Adrenal gland (tissue), 12 donors: ENCODE measurements around the gene YTHDC2. TPM values are rescaled to one million over a fixed set of nuclear protein-coding genes. Genes with fewer than 3 reads are reported as not detected.

Source experiments
- DNase-seq, 7 donors: peaks; one replicate each; pipeline ENCODE4 v3.0.0-alpha.2; 2019 to 2020
- H3K27ac ChIP-seq, 5 donors: fragments of 200-600 bp; sonication (generic) in 4 of 5; 1 replicate in 3 of 5; 2 replicates in 2 of 5; pipeline versions ENCODE4 v1.5.1 to v1.8.0; 2016 to 2020; ENCODE audit warnings: mild to moderate bottlenecking in 1 of 5
- H3K27me3 ChIP-seq: fragments of 200-600 bp; 2 replicates; pipeline ENCODE4 v1.8.0; 2021
- H3K36me3 ChIP-seq, 2 donors: fragments of 200-600 bp; replicated peaks in 1 of 2; 1 replicate in 1 of 2; 2 replicates in 1 of 2; pipeline versions ENCODE4 v1.5.1 to v1.8.0; 2018 to 2022
- H3K4me1 ChIP-seq, 2 donors: fragments of 200-600 bp; replicated peaks in 1 of 2; 1 replicate in 1 of 2; 2 replicates in 1 of 2; pipeline versions ENCODE4 v1.5.1 to v1.8.0; 2018 to 2021
- H3K4me3 ChIP-seq, 4 donors: fragments of 200-600 bp; sonication (generic) in 3 of 4; one replicate each; pipeline ENCODE4 v1.5.1; 2016 to 2018
- H3K9me3 ChIP-seq, 3 donors: fragments of 200-600 bp; sonication (generic) in 1 of 3; replicated peaks in 1 of 3; 1 replicate in 2 of 3; 2 replicates in 1 of 3; pipeline versions ENCODE4 v1.5.1 to v1.8.0; 2016 to 2021
- POLR2A ChIP-seq, 2 donors: fragments of 450-650 bp; IDR thresholded peaks; one replicate each; pipeline ENCODE4 v1.6.1; 2017; ENCODE audit warnings: antibody characterized with exemption in 2 of 2, mild to moderate bottlenecking in 2 of 2, moderate library complexity in 1 of 2
- WGBS, 4 donors: extraction: QIAGEN DNeasy Blood & Tissue Kit in 2 of 4; methylation state at CpG; one replicate each; pipeline versions ENCODE4 v1.1.5 to v1.1.7; 2013 to 2017; 5-methylcytosine and 5-hydroxymethylcytosine counted together
- intact Hi-C, 2 donors: fragments of 100-400 bp; cut with DNase I; formaldehyde crosslinking; loops; one replicate each; pipeline versions ENCODE4 v1.14.1 to v1.15.0; 2022 to 2023
- polyA plus RNA-seq, 3 donors: library from polyadenylated mRNA; stranded (reverse); fragments of 200-250 nt in 2 of 3; fragments of 350-450 nt in 1 of 3; fragmentation: Illumina TruSeq in 1 of 3; extraction: RNeasy Lipid Tissue Mini Kit (QIAGEN cat#74804) in 1 of 3; gene quantifications; one replicate each; pipeline ENCODE4 v1.2.3, GENCODE V29; 2013 to 2014
- total RNA-seq, 9 donors: library from RNA; depleted of rRNA in 4 of 9; stranded (reverse); fragments of >200 nt in 4 of 9; fragments of 120-200 nt in 1 of 9; fragmentation: NEBNext Ultra II Directional in 1 of 9; extraction: Animal tissue kit (Norgen Biotek cat#: 25700) in 1 of 9; gene quantifications; one replicate each; pipeline versions ENCODE4 v1.1.0 to v1.2.4, GENCODE V29; 2013 to 2023
- TF ChIP-seq, protein P1 (sequence below), 6 experiments: fragments of 450-650 bp in 4 of 6; fragments of 200-600 bp in 2 of 6; sonication (generic) in 1 of 6; IDR thresholded peaks; 1 replicate in 5 of 6; 2 replicates in 1 of 6; pipeline versions ENCODE4 v1.5.1 to v1.8.0; 2016 to 2021; ENCODE audit warnings: antibody characterized with exemption in 6 of 6, mild to moderate bottlenecking in 2 of 6, moderate library complexity in 1 of 6
- donor health status: healthy with polysubstance abuse.
- donor health status: Bipolar disorder and iron deficiency.
- donor health status: DM: yes; HTN: yes; CAD: no.
- donor health status: DM: no; HTN: no; CAD: no.
- donor health status: DM: no; HTN: no; CAD: no.
- donor health status: DM: yes; HTN: yes; CAD: no.

YTHDC2 gene
- total and polyA plus RNA-seq, 12 donors = 10.3 to 34.9 (median 23.6) TPM

DNA sequence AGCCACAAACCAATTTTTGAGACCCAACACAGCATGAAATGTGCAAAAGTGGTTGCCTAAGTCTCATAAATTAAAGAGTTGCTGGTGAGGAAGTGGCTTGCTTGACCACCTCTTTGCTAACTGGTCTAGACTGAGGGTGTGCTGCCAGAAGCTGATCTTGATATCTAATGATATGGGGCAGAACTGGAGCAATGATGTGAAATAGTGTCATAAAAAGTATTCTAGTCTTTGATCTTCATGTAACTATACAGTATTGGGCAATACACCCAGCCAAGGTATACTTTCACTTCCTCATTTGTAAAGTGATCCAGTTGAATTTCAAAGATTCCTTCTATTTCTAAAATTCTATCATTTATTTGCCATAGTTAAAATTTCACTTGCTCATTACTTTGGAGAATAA is 5.9 kb upstream of the YTHDC2 start:
- Histone ChIP-seq H3K4me1 (no peaks in the 10 kb centered on the region), H3K36me3 (no peaks in the 10 kb centered on the region), H3K4me3 (no peak overlapping the region), H3K9me3 (no peaks in the 10 kb centered on the region), H3K27me3 (peaks cover 3% of the 10 kb centered on the region), H3K27ac (no peak overlapping the region)
- DNase-seq = no peak
- no peak for TF ChIP-seq POLR2A (IDR thresholded peaks at IDR 0.05)
- TF ChIP-seq, protein P1, sequence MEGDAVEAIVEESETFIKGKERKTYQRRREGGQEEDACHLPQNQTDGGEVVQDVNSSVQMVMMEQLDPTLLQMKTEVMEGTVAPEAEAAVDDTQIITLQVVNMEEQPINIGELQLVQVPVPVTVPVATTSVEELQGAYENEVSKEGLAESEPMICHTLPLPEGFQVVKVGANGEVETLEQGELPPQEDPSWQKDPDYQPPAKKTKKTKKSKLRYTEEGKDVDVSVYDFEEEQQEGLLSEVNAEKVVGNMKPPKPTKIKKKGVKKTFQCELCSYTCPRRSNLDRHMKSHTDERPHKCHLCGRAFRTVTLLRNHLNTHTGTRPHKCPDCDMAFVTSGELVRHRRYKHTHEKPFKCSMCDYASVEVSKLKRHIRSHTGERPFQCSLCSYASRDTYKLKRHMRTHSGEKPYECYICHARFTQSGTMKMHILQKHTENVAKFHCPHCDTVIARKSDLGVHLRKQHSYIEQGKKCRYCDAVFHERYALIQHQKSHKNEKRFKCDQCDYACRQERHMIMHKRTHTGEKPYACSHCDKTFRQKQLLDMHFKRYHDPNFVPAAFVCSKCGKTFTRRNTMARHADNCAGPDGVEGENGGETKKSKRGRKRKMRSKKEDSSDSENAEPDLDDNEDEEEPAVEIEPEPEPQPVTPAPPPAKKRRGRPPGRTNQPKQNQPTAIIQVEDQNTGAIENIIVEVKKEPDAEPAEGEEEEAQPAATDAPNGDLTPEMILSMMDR (IDR thresholded peaks at IDR 0.05) = no peak
- intact Hi-C loops = loop anchor here (10.0 kb wide), 2 partner anchors 123 to 133 kb away; no protein-coding TSS in a partner anchor

DNA sequence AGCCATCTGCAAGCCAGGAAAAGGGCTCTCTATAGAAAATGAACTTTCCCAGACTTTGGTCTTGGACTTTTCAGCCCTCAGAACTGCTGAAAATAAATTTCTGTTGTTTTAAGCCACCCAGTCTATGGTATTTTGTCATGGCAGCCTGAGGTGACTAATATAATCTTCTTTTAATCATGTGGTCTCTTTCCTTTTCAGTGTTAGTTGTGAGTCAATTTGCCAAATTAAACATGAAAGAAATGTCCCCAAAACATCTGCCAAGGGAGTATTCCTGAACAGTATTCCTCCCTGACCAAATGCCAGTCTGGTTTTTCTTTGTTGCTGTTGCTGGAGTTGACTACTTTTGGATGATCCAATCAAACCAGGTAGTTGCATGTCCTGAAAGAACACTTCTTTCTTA is 4.7 kb upstream of the YTHDC2 start:
- no peak for DNase-seq
- TF ChIP-seq, protein P1 (IDR thresholded peaks at IDR 0.05) = no peak
- TF ChIP-seq POLR2A (IDR thresholded peaks at IDR 0.05) = no peak
- no peaks in the 10 kb centered on the region for H3K36me3 ChIP-seq
- H3K27ac ChIP-seq = no peak overlapping the region
- no peaks in the 10 kb centered on the region for H3K9me3 ChIP-seq
- no peak overlapping the region for H3K4me3 ChIP-seq
- peaks cover 0 to 5% of the 10 kb centered on the region in 2 donors for H3K4me1 ChIP-seq
- intact Hi-C loops = loop anchor here (10.0 kb wide), 2 partner anchors 124 to 134 kb away; no protein-coding TSS in a partner anchor
- peaks cover 3% of the 10 kb centered on the region for H3K27me3 ChIP-seq

DNA sequence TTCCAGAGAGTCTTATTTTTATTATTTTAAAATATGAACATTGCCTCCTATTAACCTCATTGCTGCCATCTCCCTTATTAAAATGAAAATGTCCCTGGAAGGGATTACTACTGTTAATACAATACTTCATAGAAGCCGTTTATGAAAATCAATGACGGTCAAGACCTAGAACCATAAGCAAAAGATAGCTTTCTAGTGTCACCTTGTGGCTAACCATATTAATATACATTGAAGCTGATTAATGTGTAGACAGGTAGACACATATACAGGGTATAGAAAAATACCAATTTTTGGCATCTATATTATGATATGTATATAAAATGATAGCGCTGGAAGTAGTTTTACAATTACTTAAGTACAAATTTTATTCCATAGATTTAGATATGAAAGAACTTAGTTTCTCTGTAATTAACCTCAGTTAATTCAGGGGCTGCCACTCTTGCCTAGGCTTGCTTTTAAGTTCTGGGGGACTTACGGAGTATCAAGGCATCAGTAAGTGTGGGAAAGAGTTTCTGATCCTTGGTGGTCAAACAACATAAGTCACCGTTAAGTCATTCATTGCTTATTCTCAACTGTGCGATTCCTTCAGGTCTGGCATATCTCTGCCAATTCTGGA is 2.5 kb upstream of the YTHDC2 start:
- Histone ChIP-seq H3K4me3 (no peak overlapping the region), H3K9me3 (no peaks in the 10 kb centered on the region), H3K4me1 (peaks cover 0 to 19% of the 10 kb centered on the region in 2 donors), H3K27me3 (peaks cover 3% of the 10 kb centered on the region), H3K27ac (no peak overlapping the region), H3K36me3 (no peaks in the 10 kb centered on the region)
- DNase-seq = no peak
- intact Hi-C loops = loop anchor here in 1 of 2 donors (10.0 kb wide), 1 partner anchor 526 kb away; no protein-coding TSS in a partner anchor
- TF ChIP-seq POLR2A (IDR thresholded peaks at IDR 0.05) = no peak
- TF ChIP-seq, protein P1 (IDR thresholded peaks at IDR 0.05) = peak in 5 of 6 experiments; percentile 30 to 54 (median 34)
- 51 to 54% (median 54%) methylated on average over 6 of the region's 6 CpGs for WGBS, 4 donors

DNA sequence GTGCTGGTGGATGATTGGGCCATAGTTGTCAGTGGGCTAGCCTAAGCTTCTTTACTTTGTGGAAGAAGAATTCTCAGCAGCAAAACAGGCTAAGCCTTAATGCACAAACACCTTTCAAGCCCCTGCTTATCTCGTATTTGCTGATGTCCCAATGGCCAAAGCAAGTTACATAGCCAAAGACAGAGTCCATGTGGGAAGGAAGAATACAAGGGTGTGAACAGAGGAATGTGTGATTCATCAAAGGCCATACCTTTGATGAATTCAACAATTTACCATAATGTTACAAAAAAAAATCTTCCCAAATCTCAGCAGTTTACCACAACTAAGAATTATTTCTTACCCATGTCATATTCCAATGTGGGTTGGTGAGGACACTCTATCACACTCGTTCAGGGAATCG is 1.2 kb upstream of the YTHDC2 start:
- Histone ChIP-seq H3K27ac (no peak overlapping the region), H3K4me1 (peaks cover 0 to 31% of the 10 kb centered on the region in 2 donors), H3K9me3 (no peaks in the 10 kb centered on the region), H3K36me3 (no peaks in the 10 kb centered on the region), H3K27me3 (no peaks in the 10 kb centered on the region), H3K4me3 (no peak overlapping the region)
- 90 to 98% (median 94%) methylated on average over 3 of the region's 3 CpGs for WGBS, 4 donors
- no peak for DNase-seq
- intact Hi-C loops = loop anchor here in 1 of 2 donors (10.0 kb wide), 1 partner anchor 528 kb away; no protein-coding TSS in a partner anchor
- TF ChIP-seq, protein P1 (IDR thresholded peaks at IDR 0.05) = no peak
- no peak for TF ChIP-seq POLR2A (IDR thresholded peaks at IDR 0.05)
